Measurements from ENCODE around the gene FOCAD.

FOCAD gene

GRCh38 chr9:20884985-20885593 lies 201.0 kb downstream of the FOCAD start:
- Histone ChIP-seq H3K4me3 (ENCODE audit: low read depth, low read length) (no peak overlapping the region), H2AFZ (no peak overlapping the region), H3K9me3 (ENCODE audit: control insufficient read depth, low read length) (no peaks in the 10 kb centered on the region), H3K4me2 (ENCODE audit: low read length) (no peak overlapping the region), H3K4me1 (no peaks in the 10 kb centered on the region), H3K9ac (no peak overlapping the region), H3K27ac (no peak overlapping the region), H3K79me2 (no peaks in the 10 kb centered on the region), H3K27me3 (ENCODE audit: control insufficient read depth, insufficient read depth, low read length) (no peaks in the 10 kb centered on the region), H3K36me3 (ENCODE audit: control insufficient read depth, insufficient read depth, low read length) (no peaks in the 10 kb centered on the region)
- TF ChIP-seq CTCF (IDR thresholded peaks at IDR 0.05), result peak; percentile 34

- H3K4me1 ChIP-seq, result no peaks in the 10 kb centered on the region
- H3K36me3 ChIP-seq (ENCODE audit: control insufficient read depth, insufficient read depth, low read length), result no peaks in the 10 kb centered on the region
- no peak for TF ChIP-seq CTCF (IDR thresholded peaks at IDR 0.05)
- H3K9ac ChIP-seq, result no peak overlapping the region
- no peak overlapping the region for H3K4me3 ChIP-seq (ENCODE audit: low read depth, low read length)
- no peak overlapping the region for H2AFZ ChIP-seq
- no peaks in the 10 kb centered on the region for H3K9me3 ChIP-seq (ENCODE audit: control insufficient read depth, low read length)
- H3K27ac ChIP-seq, result no peak overlapping the region
- no peak overlapping the region for H3K4me2 ChIP-seq (ENCODE audit: low read length)
- no peaks in the 10 kb centered on the region for H3K79me2 ChIP-seq
- no peaks in the 10 kb centered on the region for H3K27me3 ChIP-seq (ENCODE audit: control insufficient read depth, insufficient read depth, low read length)
These were observed 215.0 kb downstream of the FOCAD start for GRCh38 chr9:20898885-20899554.

- H3K9ac ChIP-seq, result no peak overlapping the region
- TF ChIP-seq CTCF (IDR thresholded peaks at IDR 0.05), result no peak
- H2AFZ ChIP-seq, result no peak overlapping the region
- no peaks in the 10 kb centered on the region for H3K36me3 ChIP-seq (ENCODE audit: control insufficient read depth, insufficient read depth, low read length)
- no peaks in the 10 kb centered on the region for H3K4me1 ChIP-seq
- H3K9me3 ChIP-seq (ENCODE audit: control insufficient read depth, low read length), result no peaks in the 10 kb centered on the region
- H3K79me2 ChIP-seq, result no peaks in the 10 kb centered on the region
- no peak overlapping the region for H3K4me3 ChIP-seq (ENCODE audit: low read depth, low read length)
- H3K4me2 ChIP-seq (ENCODE audit: low read length), result no peak overlapping the region
- no peak overlapping the region for H3K27ac ChIP-seq
- no peaks in the 10 kb centered on the region for H3K27me3 ChIP-seq (ENCODE audit: control insufficient read depth, insufficient read depth, low read length)
These were observed 219.2 kb downstream of the FOCAD start for GRCh38 chr9:20903212-20903611.

DNA sequence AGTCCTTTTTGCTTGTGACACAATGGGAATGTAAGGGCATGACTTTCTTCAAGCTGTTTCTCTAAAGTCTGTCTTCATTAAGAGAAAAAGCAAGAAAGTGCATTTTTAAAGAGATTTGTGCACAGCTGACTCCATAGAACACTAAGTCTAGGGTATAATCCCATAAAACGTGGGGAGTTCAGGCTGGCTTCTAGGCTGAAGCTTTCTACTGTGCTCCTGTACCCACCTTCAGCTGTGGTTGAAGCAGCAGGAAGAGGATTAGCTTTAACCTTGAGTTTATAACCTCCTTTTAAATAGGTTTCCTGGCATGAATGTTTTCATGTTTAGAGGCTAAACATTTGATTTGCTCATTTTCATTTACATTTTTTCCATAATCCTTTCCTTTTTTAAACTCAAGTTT lies 220.9 kb downstream of the FOCAD start:
- Histone ChIP-seq H3K36me3 (ENCODE audit: control insufficient read depth, insufficient read depth, low read length) (no peaks in the 10 kb centered on the region), H3K9me3 (ENCODE audit: control insufficient read depth, low read length) (no peaks in the 10 kb centered on the region), H3K9ac (no peak overlapping the region), H2AFZ (no peak overlapping the region), H3K4me3 (ENCODE audit: low read depth, low read length) (no peak overlapping the region), H3K4me2 (ENCODE audit: low read length) (no peak overlapping the region), H3K27ac (no peak overlapping the region), H3K27me3 (ENCODE audit: control insufficient read depth, insufficient read depth, low read length) (no peaks in the 10 kb centered on the region), H3K4me1 (no peaks in the 10 kb centered on the region), H3K79me2 (no peaks in the 10 kb centered on the region)
- TF ChIP-seq CTCF (IDR thresholded peaks at IDR 0.05), result no peak

DNA sequence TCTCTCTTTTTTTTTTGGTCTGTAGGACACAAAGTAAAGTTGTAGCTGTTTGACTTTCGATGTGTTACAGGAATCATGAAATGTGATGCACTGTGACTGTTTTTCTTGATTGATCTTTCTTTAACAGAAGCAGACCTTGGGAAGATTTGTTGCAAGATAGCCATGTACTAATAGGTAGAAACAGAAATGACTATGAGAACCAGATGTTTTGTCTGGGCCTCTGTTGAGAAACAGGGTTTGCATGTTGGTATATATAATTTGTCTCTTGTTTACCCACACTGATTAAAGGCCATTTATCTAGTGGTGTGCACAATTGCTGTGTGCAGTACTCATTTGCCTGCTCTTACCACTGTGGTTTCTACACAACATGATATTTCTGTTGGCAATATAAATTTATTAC lies 222.3 kb downstream of the FOCAD start:
- Histone ChIP-seq H3K4me3 (ENCODE audit: low read depth, low read length) (no peak overlapping the region), H3K36me3 (ENCODE audit: control insufficient read depth, insufficient read depth, low read length) (no peaks in the 10 kb centered on the region), H3K27me3 (ENCODE audit: control insufficient read depth, insufficient read depth, low read length) (no peaks in the 10 kb centered on the region), H3K27ac (no peak overlapping the region), H2AFZ (no peak overlapping the region), H3K4me2 (ENCODE audit: low read length) (no peak overlapping the region), H3K79me2 (no peaks in the 10 kb centered on the region), H3K9ac (no peak overlapping the region), H3K9me3 (ENCODE audit: control insufficient read depth, low read length) (no peaks in the 10 kb centered on the region), H3K4me1 (no peaks in the 10 kb centered on the region)
- TF ChIP-seq CTCF (IDR thresholded peaks at IDR 0.05), result no peak
